ENCODE measurements around the gene SLC25A15.

The SLC25A15 gene

GRCh38 chr13:40789275-40790153, at the start of gene SLC25A15:
TSS of gene SLC25A15 (plus strand) at chr13:40789611. CDS start at chr13:40793227, 3,616 bp downstream.
- peak; percentile 80 for DNase-seq

- DNase-seq, result no peak
These were observed 40.1 kb upstream of the SLC25A15 start for GRCh38 chr13:40749327-40749726.

- DNase-seq, result no peak
These were observed 34.2 kb upstream of the SLC25A15 start for GRCh38 chr13:40755082-40755700.

GRCh38 chr13:40756042-40756441, 33.4 kb upstream of the SLC25A15 start:
- DNase-seq, result no peak

GRCh38 chr13:40758811-40759210, 30.6 kb upstream of the SLC25A15 start:
- no peak for DNase-seq

GRCh38 chr13:40762849-40763248, 26.6 kb upstream of the SLC25A15 start:
- no peak for DNase-seq

GRCh38 chr13:40764587-40765403, 24.6 kb upstream of the SLC25A15 start:
- DNase-seq, result no peak

- DNase-seq, result no peak
These were observed 23.8 kb upstream of the SLC25A15 start for GRCh38 chr13:40765602-40766001.

- DNase-seq, result no peak
These were observed 19.4 kb upstream of the SLC25A15 start for GRCh38 chr13:40769970-40770369.

GRCh38 chr13:40770609-40770933, 18.8 kb upstream of the SLC25A15 start:
- DNase-seq, result no peak

GRCh38 chr13:40770934-40771618, 18.3 kb upstream of the SLC25A15 start, which contains the start of gene MRPS31:
TSS of gene MRPS31 (minus strand) at chr13:40771190. CDS start at chr13:40771136, 54 bp downstream.
- DNase-seq, result peak; percentile 94

- DNase-seq, result no peak
These were observed 16.5 kb upstream of the SLC25A15 start for GRCh38 chr13:40772765-40773473.

GRCh38 chr13:40774672-40775071, 14.7 kb upstream of the SLC25A15 start:
- no peak for DNase-seq

- DNase-seq, result no peak
These were observed 13.2 kb upstream of the SLC25A15 start for GRCh38 chr13:40776232-40776631.

- DNase-seq, result peak; percentile 36
These were observed 12.7 kb upstream of the SLC25A15 start for GRCh38 chr13:40776681-40777165.

GRCh38 chr13:40777166-40777808, 12.1 kb upstream of the SLC25A15 start:
- peak; percentile 45 for DNase-seq

GRCh38 chr13:40777809-40778175, 11.6 kb upstream of the SLC25A15 start:
- no peak for DNase-seq

- no peak for DNase-seq
These were observed 10.4 kb upstream of the SLC25A15 start for GRCh38 chr13:40779049-40779448.

- DNase-seq, result no peak
These were observed 9.6 kb upstream of the SLC25A15 start for GRCh38 chr13:40779796-40780285.

GRCh38 chr13:40780822-40781401, 8.5 kb upstream of the SLC25A15 start:
- no peak for DNase-seq

GRCh38 chr13:40781717-40782116, 7.7 kb upstream of the SLC25A15 start:
- no peak for DNase-seq

Measured in NCI-H226 (cell line).